GM23338 (cell line): Measurements from ENCODE around the gene NAMPT. TPM values are rescaled to one million over a fixed set of nuclear protein-coding genes. Genes with fewer than 3 reads are reported as not detected.

Source experiments
- ATAC-seq: fragments of 200-7000 bp; cut with Tn5 transposase; 3 replicates; pipeline ENCODE4 v1.9.1; 2020
- DNase-seq: peaks from one replicate; pipeline ENCODE4 v3.0.0-alpha.2; 2015; ENCODE audit warnings: low spot score
- H2AFZ ChIP-seq: fragments of 200-600 bp; sonication (generic); 2 replicates; pipeline ENCODE4 v1.8.0; 2016; ENCODE audit warnings: antibody characterized with exemption, mild to moderate bottlenecking, moderate library complexity
- H3F3A ChIP-seq: fragments of 200-600 bp; sonication (generic); replicated peaks from 2 replicates; pipeline ENCODE4 v1.8.0; 2017; ENCODE audit warnings: antibody characterized with exemption, mixed run types, low read depth
- H3K27ac ChIP-seq: fragments of 200-600 bp; sonication (generic); 2 replicates; pipeline ENCODE4 v1.6.1; 2016; ENCODE audit warnings: low read depth
- H3K27me3 ChIP-seq: fragments of 200-600 bp; sonication (generic); 2 replicates; pipeline ENCODE4 v1.8.0; 2016; ENCODE audit warnings: mild to moderate bottlenecking, mixed run types, moderate library complexity; ENCODE audit not compliant: insufficient read depth
- H3K36me3 ChIP-seq: fragments of 200-600 bp; sonication (generic); 2 replicates; pipeline ENCODE4 v1.8.0; 2016; ENCODE audit warnings: mild to moderate bottlenecking; ENCODE audit not compliant: insufficient read depth
- H3K4me1 ChIP-seq: fragments of 200-600 bp; sonication (generic); 2 replicates; pipeline ENCODE4 v1.8.0; 2016; ENCODE audit warnings: mild to moderate bottlenecking, moderate library complexity; ENCODE audit not compliant: insufficient read depth
- H3K4me2 ChIP-seq: fragments of 200-600 bp; sonication (generic); 2 replicates; pipeline ENCODE4 v1.7.1; 2017; ENCODE audit warnings: mixed run types
- H3K4me3 ChIP-seq: fragments of 200-600 bp; sonication (generic); 2 replicates; pipeline ENCODE4 v1.6.1; 2016; ENCODE audit warnings: mixed run types
- H3K79me2 ChIP-seq: fragments of 200-600 bp; sonication (generic); replicated peaks from 2 replicates; pipeline ENCODE4 v1.8.0; 2017; ENCODE audit warnings: mild to moderate bottlenecking; ENCODE audit not compliant: insufficient read depth
- H3K9me2 ChIP-seq: fragments of 200-600 bp; sonication (generic); 2 replicates; pipeline ENCODE4 v1.8.0; 2017; ENCODE audit not compliant: insufficient read depth
- H4K20me1 ChIP-seq: fragments of 200-600 bp; sonication (generic); replicated peaks from 2 replicates; pipeline ENCODE4 v1.8.0; 2017; ENCODE audit warnings: mild to moderate bottlenecking; ENCODE audit not compliant: insufficient read depth
- H3K27ac Mint-ChIP-seq: 2 replicates; pipeline ENCODE4 v1.8.0; 2020; ENCODE audit warnings: inconsistent platforms, mild to moderate bottlenecking, moderate library complexity, mixed read lengths
- H3K27me3 Mint-ChIP-seq: 3 replicates; pipeline ENCODE4 v1.8.0; 2022; ENCODE audit warnings: low read depth, mild to moderate bottlenecking, moderate library complexity, mixed read lengths, inconsistent platforms; ENCODE audit not compliant: insufficient read depth, poor library complexity
- H3K36me3 Mint-ChIP-seq: 3 replicates; pipeline ENCODE4 v1.8.0; 2021; ENCODE audit warnings: low read depth, mild to moderate bottlenecking, inconsistent platforms, moderate library complexity, mixed read lengths
- H3K4me1 Mint-ChIP-seq: 3 replicates; pipeline ENCODE4 v1.8.0; 2020; ENCODE audit warnings: mild to moderate bottlenecking, inconsistent platforms, mixed read lengths
- H3K4me3 Mint-ChIP-seq: 3 replicates; pipeline ENCODE4 v1.8.0; 2021; ENCODE audit warnings: moderate library complexity, mild to moderate bottlenecking, inconsistent platforms, mixed read lengths
- H3K9me3 Mint-ChIP-seq: 3 replicates; pipeline ENCODE4 v1.8.0; 2020; ENCODE audit warnings: moderate library complexity, mild to moderate bottlenecking, inconsistent platforms, mixed read lengths
- CREB1 ChIP-seq: fragments of 250-450 bp; sonication (Bioruptor Pico); IDR thresholded peaks from 2 replicates; pipeline ENCODE4 v1.5.0; 2020; ENCODE audit warnings: low read depth, mild to moderate bottlenecking, moderate library complexity
- EZH2 ChIP-seq: fragments of 200-600 bp; sonication (generic); IDR thresholded peaks from one replicate; pipeline ENCODE4 v1.8.0; 2017; ENCODE audit warnings: antibody characterized with exemption, mild to moderate bottlenecking, low read depth; ENCODE audit not compliant: unreplicated experiment
- EZH2phosphoT487 ChIP-seq: fragments of 200-600 bp; sonication (generic); IDR thresholded peaks from one replicate; pipeline ENCODE4 v1.8.1; 2018; ENCODE audit warnings: antibody characterized with exemption; ENCODE audit not compliant: unreplicated experiment
- JUNB ChIP-seq: IDR thresholded peaks from one replicate; pipeline ENCODE4 v1.6.1; 2016; ENCODE audit warnings: antibody characterized with exemption; ENCODE audit not compliant: unreplicated experiment
- NANOG ChIP-seq: IDR thresholded peaks from 2 replicates; pipeline ENCODE4 v1.6.1; 2016; ENCODE audit warnings: antibody characterized with exemption, borderline replicate concordance
- POLR2AphosphoS5 ChIP-seq: IDR thresholded peaks from 2 replicates; pipeline ENCODE4 v1.6.1; 2016; ENCODE audit warnings: antibody characterized with exemption, low read depth
- STAT1 ChIP-seq: IDR thresholded peaks from one replicate; pipeline ENCODE4 v1.6.1; 2016; ENCODE audit warnings: antibody characterized with exemption; ENCODE audit not compliant: unreplicated experiment
- ZNF114 ChIP-seq: fragments of 250-450 bp; sonication (Bioruptor Pico); IDR thresholded peaks from 2 replicates; pipeline ENCODE4 v1.5.0; 2020; ENCODE audit warnings: mild to moderate bottlenecking, moderate library complexity
- ZNF331 ChIP-seq: fragments of 250-450 bp; sonication (Bioruptor Pico); IDR thresholded peaks from 2 replicates; pipeline ENCODE4 v1.5.0; 2020; ENCODE audit warnings: low read depth, mild to moderate bottlenecking, moderate library complexity
- polyA plus RNA-seq: library from polyadenylated mRNA; unstranded; fragments of >200 nt; fragmentation: Nextera tagmentation; extraction: Ambion mirVana; gene quantifications from 2 replicates; pipeline ENCODE4 v1.2.1, GENCODE V29; 2016
- total RNA-seq: library from RNA; depleted of rRNA; stranded (reverse); fragments of >200 nt; shearing (Covaris generic); gene quantifications from 2 replicates; pipeline ENCODE4 v1.2.3, GENCODE V29; 2014
- TF ChIP-seq, protein P1 (sequence below), 2 experiments: fragments of 200-600 bp in 1 of 2; sonication (generic) in 1 of 2; conservative IDR thresholded peaks; 2 replicates each; pipeline versions ENCODE4 v1.5.1 to v1.6.1; 2016 to 2017; ENCODE audit warnings: antibody characterized with exemption in 2 of 2, low read depth in 2 of 2, mild to moderate bottlenecking in 2 of 2, moderate library complexity in 1 of 2
- TF ChIP-seq, protein P2 (sequence below): IDR thresholded peaks from one replicate; pipeline ENCODE4 v1.6.1; 2018; ENCODE audit warnings: antibody characterized with exemption; ENCODE audit not compliant: unreplicated experiment
- TF ChIP-seq, protein P3 (sequence below): IDR thresholded peaks from 2 replicates; pipeline ENCODE4 v1.6.1; 2016; ENCODE audit warnings: antibody characterized with exemption
- TF ChIP-seq, protein P4 (sequence below): fragments of 250-450 bp; sonication (Bioruptor Pico); IDR thresholded peaks from 2 replicates; pipeline ENCODE4 v1.5.0; 2020; ENCODE audit warnings: mild to moderate bottlenecking, moderate library complexity

NAMPT gene
- total and polyA plus RNA-seq, 2 experiments from 2014 or later: 37.9 to 73.9 TPM

DNA sequence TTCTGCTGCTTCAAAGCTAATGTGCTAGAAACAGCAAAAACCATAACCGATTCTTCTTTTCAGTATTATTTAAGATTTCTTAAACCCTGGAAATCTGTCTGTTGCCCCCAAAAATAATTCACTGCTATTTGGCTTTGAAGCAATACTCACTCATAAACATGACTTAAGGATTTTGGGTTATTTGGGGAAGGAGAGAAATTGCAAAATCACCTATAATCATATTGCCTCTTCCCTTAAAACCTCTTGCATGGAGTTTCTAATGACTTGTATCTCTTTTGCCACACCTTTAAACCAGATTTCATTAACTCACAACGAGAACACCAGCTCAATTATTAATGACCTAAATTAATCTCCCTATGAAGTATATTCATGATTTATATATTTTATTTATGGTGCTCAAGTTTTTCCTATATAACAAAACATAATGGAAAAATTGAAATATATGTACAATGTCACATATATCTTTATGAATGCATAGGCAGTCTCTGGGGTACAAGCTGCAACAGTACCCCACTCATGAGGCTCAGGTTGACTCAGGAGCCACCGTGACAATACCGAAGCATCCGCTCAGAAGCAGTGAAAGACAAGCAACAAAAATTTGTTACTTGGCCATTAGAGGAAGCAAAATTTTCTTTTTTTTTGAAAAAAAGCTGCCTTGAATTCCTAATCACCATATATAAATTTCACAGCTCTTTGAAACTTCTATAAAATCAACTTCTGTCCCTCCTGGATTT lies 3.0 kb downstream of the NAMPT start:
- H3K4me3 Mint-ChIP-seq: no peak overlapping the region

More for the DNA sequence above, 3.0 kb downstream of the NAMPT start:
- peaks cover 44% of the 10 kb centered on the region for H4K20me1 ChIP-seq
- H3K27me3 Mint-ChIP-seq: peaks cover 5% of the 10 kb centered on the region
- no peaks in the 10 kb centered on the region for H3K9me2 ChIP-seq
- H3K36me3 ChIP-seq: 0 out of 2 replicates have a peak, but pooled peaks cover 4% of the 10 kb centered on the region
- H3K27ac ChIP-seq: no peak overlapping the region
- no peak overlapping the region for H3K27ac Mint-ChIP-seq
- peaks cover 31% of the 10 kb centered on the region for H3K4me1 ChIP-seq
- DNase-seq: no peak
- H3K36me3 Mint-ChIP-seq: no peaks in the 10 kb centered on the region
- no peaks in the 10 kb centered on the region for H3K27me3 ChIP-seq
- no peaks in the 10 kb centered on the region for H3K9me3 Mint-ChIP-seq
- peak overlapping the region; percentile 86; the same call in 1 of the 2 replicates for H3K4me2 ChIP-seq
- peaks cover 28% of the 10 kb centered on the region for H3K4me1 Mint-ChIP-seq
- H3K4me3 ChIP-seq: no peak overlapping the region
- ATAC-seq: no peak
- peaks cover 73% of the 10 kb centered on the region for H3K79me2 ChIP-seq
- peaks cover 4% of the 10 kb centered on the region for H3F3A ChIP-seq
- TF ChIP-seq CREB1 (CRISPR knock-in tag) (no peak), EZH2 (no peak), ZNF114 (CRISPR knock-in tag) (no peak), EZH2phosphoT487 (no peak), STAT1 (no peak), ZNF331 (no peak), POLR2AphosphoS5 (no peak), NANOG (no peak), JUNB (no peak)
- TF ChIP-seq, protein P1, sequence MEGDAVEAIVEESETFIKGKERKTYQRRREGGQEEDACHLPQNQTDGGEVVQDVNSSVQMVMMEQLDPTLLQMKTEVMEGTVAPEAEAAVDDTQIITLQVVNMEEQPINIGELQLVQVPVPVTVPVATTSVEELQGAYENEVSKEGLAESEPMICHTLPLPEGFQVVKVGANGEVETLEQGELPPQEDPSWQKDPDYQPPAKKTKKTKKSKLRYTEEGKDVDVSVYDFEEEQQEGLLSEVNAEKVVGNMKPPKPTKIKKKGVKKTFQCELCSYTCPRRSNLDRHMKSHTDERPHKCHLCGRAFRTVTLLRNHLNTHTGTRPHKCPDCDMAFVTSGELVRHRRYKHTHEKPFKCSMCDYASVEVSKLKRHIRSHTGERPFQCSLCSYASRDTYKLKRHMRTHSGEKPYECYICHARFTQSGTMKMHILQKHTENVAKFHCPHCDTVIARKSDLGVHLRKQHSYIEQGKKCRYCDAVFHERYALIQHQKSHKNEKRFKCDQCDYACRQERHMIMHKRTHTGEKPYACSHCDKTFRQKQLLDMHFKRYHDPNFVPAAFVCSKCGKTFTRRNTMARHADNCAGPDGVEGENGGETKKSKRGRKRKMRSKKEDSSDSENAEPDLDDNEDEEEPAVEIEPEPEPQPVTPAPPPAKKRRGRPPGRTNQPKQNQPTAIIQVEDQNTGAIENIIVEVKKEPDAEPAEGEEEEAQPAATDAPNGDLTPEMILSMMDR (conservative IDR thresholded peaks at IDR 0.05; ENCODE audit: low read depth in 2 of 2): no peak
- TF ChIP-seq, protein P2, sequence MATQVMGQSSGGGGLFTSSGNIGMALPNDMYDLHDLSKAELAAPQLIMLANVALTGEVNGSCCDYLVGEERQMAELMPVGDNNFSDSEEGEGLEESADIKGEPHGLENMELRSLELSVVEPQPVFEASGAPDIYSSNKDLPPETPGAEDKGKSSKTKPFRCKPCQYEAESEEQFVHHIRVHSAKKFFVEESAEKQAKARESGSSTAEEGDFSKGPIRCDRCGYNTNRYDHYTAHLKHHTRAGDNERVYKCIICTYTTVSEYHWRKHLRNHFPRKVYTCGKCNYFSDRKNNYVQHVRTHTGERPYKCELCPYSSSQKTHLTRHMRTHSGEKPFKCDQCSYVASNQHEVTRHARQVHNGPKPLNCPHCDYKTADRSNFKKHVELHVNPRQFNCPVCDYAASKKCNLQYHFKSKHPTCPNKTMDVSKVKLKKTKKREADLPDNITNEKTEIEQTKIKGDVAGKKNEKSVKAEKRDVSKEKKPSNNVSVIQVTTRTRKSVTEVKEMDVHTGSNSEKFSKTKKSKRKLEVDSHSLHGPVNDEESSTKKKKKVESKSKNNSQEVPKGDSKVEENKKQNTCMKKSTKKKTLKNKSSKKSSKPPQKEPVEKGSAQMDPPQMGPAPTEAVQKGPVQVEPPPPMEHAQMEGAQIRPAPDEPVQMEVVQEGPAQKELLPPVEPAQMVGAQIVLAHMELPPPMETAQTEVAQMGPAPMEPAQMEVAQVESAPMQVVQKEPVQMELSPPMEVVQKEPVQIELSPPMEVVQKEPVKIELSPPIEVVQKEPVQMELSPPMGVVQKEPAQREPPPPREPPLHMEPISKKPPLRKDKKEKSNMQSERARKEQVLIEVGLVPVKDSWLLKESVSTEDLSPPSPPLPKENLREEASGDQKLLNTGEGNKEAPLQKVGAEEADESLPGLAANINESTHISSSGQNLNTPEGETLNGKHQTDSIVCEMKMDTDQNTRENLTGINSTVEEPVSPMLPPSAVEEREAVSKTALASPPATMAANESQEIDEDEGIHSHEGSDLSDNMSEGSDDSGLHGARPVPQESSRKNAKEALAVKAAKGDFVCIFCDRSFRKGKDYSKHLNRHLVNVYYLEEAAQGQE: no peak
- TF ChIP-seq, protein P3, sequence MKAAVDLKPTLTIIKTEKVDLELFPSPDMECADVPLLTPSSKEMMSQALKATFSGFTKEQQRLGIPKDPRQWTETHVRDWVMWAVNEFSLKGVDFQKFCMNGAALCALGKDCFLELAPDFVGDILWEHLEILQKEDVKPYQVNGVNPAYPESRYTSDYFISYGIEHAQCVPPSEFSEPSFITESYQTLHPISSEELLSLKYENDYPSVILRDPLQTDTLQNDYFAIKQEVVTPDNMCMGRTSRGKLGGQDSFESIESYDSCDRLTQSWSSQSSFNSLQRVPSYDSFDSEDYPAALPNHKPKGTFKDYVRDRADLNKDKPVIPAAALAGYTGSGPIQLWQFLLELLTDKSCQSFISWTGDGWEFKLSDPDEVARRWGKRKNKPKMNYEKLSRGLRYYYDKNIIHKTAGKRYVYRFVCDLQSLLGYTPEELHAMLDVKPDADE: no peak
- TF ChIP-seq, protein P4, sequence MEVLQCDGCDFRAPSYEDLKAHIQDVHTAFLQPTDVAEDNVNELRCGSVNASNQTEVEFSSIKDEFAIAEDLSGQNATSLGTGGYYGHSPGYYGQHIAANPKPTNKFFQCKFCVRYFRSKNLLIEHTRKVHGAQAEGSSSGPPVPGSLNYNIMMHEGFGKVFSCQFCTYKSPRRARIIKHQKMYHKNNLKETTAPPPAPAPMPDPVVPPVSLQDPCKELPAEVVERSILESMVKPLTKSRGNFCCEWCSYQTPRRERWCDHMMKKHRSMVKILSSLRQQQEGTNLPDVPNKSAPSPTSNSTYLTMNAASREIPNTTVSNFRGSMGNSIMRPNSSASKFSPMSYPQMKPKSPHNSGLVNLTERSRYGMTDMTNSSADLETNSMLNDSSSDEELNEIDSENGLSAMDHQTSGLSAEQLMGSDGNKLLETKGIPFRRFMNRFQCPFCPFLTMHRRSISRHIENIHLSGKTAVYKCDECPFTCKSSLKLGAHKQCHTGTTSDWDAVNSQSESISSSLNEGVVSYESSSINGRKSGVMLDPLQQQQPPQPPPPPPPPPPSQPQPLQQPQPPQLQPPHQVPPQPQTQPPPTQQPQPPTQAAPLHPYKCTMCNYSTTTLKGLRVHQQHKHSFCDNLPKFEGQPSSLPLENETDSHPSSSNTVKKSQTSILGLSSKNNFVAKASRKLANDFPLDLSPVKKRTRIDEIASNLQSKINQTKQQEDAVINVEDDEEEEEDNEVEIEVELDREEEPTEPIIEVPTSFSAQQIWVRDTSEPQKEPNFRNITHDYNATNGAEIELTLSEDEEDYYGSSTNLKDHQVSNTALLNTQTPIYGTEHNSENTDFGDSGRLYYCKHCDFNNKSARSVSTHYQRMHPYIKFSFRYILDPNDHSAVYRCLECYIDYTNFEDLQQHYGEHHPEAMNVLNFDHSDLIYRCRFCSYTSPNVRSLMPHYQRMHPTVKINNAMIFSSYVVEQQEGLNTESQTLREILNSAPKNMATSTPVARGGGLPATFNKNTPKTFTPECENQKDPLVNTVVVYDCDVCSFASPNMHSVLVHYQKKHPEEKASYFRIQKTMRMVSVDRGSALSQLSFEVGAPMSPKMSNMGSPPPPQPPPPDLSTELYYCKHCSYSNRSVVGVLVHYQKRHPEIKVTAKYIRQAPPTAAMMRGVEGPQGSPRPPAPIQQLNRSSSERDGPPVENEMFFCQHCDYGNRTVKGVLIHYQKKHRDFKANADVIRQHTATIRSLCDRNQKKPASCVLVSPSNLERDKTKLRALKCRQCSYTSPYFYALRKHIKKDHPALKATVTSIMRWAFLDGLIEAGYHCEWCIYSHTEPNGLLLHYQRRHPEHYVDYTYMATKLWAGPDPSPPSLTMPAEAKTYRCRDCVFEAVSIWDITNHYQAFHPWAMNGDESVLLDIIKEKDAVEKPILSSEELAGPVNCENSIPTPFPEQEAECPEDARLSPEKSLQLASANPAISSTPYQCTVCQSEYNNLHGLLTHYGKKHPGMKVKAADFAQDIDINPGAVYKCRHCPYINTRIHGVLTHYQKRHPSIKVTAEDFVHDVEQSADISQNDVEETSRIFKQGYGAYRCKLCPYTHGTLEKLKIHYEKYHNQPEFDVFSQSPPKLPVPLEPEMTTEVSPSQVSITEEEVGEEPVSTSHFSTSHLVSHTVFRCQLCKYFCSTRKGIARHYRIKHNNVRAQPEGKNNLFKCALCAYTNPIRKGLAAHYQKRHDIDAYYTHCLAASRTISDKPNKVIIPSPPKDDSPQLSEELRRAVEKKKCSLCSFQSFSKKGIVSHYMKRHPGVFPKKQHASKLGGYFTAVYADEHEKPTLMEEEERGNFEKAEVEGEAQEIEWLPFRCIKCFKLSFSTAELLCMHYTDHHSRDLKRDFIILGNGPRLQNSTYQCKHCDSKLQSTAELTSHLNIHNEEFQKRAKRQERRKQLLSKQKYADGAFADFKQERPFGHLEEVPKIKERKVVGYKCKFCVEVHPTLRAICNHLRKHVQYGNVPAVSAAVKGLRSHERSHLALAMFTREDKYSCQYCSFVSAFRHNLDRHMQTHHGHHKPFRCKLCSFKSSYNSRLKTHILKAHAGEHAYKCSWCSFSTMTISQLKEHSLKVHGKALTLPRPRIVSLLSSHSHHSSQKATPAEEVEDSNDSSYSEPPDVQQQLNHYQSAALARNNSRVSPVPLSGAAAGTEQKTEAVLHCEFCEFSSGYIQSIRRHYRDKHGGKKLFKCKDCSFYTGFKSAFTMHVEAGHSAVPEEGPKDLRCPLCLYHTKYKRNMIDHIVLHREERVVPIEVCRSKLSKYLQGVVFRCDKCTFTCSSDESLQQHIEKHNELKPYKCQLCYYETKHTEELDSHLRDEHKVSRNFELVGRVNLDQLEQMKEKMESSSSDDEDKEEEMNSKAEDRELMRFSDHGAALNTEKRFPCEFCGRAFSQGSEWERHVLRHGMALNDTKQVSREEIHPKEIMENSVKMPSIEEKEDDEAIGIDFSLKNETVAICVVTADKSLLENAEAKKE (CRISPR knock-in tag): no peak
- no peak overlapping the region for H2AFZ ChIP-seq
